ENCODE measurements around the gene SLC35G3.
"Not testable (repeated sequence)": the region's sequence is repeated elsewhere in the genome, so short reads cannot be mapped to it uniquely, and the experiment has no call there.

The SLC35G3 gene
- 0 reads per million in 9 experiments for total RNA-seq

DNA sequence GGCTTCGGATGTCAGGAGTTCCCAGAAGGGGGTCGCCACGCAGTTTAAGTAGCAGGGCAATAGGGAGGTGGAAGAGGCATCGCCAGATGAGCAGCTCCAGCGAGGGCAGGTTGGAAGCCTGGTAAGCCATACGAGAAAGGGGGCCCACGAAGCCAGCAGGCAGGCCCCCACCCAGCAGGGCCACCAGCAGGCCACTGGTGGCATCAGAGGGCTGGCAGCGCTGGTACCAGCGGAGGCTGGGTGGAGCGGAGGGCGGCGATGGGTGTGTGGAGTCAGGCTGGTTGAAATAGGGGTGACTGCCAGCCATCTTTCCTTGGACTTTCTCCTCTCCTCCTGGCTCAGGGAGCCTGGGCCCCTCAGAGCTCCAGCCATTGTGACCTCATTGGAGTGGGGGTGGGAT lies at the start of gene SLC35G3:
Gene SLC35G3 (minus strand): TSS at position 393 of the 400 bp plus-strand sequence. CDS start 86 bp downstream, at position 307.
- H3K4me3 Mint-ChIP-seq; ATAC-seq (replicated peaks); H3K36me3 Mint-ChIP-seq (ENCODE audit: insufficient read depth); H3K4me1 Mint-ChIP-seq (ENCODE audit: low read depth in 2 of 2); H3K9me3 Mint-ChIP-seq; H3K27me3 Mint-ChIP-seq; DNase-seq: not testable (repeated sequence)
- H3K27ac Mint-ChIP-seq: peak within 1 kb of the TSS; percentile 4 to 29

DNA sequence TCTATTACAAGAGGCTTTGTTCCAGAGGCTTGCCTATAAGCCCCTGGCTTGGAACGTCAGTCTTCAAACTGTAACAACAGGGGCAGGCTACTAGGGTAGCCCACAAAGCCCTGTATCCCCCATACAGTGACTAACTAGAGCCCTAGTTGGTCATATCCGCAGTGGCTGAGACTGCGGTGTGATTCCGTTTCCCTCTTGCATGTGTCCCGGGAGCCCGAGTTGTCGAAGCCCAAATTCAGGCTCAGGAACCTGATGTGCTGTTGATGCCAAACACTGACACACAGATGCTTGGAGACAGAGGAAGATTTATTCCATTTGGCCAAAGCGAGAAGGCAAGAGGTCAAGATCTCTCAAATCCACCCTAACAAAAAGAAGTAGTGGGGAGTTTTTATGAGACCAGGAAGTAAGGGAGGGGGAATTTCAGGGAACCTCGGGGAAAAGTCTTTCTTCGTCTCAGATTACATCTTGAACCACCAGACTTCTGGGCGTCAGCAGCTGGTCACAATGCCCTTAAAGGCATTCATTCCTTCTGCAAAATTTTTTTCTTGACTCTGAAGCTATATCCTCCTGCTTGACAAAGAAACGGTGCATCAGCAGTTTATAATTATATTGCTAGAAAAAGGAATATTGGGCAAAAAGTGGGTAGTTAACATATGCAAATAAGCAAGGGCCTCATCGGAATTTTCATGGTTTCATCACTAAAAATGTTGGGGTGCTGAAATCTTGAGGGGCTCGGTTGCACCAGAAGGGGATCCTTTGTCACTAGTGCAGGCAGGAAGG lies 49.6 kb upstream of the SLC35G3 start:
- Mint-ChIP-seq H3K27ac (peak overlapping the region; percentile 99 to 100), H3K4me1 (ENCODE audit: low read depth in 2 of 2) (peaks cover 58 to 69% of the 10 kb centered on the region in 2 donors), H3K9me3 (no peaks in the 10 kb centered on the region), H3K4me3 (peak overlapping the region; percentile 95 to 100), H3K36me3 (ENCODE audit: insufficient read depth) (peaks cover 77% of the 10 kb centered on the region), H3K27me3 (no peaks in the 10 kb centered on the region)
- ATAC-seq (replicated peaks) (peak; percentile 26), DNase-seq (peak; percentile 39 to 52 (median 40))

DNA sequence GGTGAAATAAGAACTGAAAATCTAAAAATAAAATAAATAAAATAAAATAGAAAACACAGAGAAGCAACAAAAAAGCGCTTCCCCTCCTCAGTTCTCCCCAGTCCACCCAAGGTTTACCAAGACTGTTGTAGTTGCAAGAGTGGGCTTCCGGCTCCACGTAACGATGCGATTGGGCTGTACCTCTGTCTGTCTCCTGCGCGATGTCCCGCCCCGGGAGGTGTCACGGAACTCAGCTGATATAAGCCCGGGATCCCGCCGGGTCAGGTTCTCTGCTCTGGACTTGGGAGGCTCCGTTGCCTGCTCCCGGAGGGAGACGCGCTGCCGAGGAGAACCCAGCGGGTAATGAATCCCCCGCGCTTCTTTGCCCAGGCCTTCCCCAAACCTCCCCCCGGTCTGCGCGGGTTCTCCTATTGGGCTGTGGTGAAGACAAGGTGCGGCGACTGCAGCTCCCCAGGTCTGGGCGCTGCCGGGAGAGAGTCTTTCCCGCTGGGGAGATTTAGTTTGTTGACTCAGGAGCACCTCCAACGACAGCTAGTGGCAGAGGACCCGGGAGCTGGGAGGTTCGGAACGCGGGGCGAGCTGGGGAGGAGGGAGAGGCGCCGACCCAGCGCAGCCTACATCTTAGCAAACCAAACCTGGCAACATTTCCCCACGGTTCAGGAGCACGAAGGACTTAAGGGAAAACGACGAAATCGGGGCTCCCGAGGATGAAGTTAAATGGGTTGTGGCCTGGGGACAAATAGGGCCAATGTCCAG lies 48.8 kb upstream of the SLC35G3 start, which contains the start of gene SLFN5:
Gene SLFN5 (plus strand): TSS at position 268 of the 756 bp plus-strand sequence. CDS start 15,619 bp downstream, outside the sequence.
- Mint-ChIP-seq H3K36me3 (ENCODE audit: insufficient read depth) (peaks cover 72% of the 10 kb centered on the region), H3K4me1 (ENCODE audit: low read depth in 2 of 2) (peaks cover 59 to 69% of the 10 kb centered on the region in 2 donors), H3K9me3 (no peaks in the 10 kb centered on the region), H3K27me3 (no peaks in the 10 kb centered on the region), H3K4me3 (peak within 1 kb of the TSS; percentile 95 to 100), H3K27ac (peak within 1 kb of the TSS; percentile 99 to 100)
- ATAC-seq (replicated peaks) (peak; percentile 72), DNase-seq (peak; percentile 92 to 98 (median 93))

DNA sequence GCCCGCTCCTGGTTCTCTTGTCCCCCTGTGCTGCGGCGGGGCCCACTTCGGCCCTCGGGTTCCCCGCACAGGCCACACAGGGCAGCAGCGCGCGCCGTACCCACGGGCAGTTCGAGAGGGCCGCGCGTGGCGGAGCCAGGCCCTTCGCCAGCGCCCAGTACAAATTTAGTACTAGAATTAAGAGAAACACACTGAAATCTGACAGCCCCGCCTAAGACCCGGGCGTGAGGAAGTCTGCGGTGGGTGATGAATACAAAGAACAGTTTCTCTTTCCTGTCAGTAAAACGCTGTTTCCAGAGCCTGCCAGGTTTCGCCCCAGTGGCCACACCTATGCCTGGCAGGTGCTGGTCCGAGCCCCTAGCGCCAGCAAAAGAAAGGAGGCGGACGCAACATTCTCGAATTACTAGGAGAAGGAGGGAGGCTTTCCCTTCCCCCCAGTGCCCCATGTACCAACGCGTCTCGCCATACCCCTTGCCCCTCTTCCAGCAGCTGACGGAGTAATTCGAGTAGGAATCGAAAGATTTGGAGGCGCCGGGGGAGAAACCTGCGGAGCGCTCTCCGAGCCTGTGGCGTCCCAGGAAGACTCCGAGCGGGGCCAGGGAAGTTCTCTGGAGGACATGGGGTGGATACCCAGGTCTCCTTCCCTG lies 48.1 kb upstream of the SLC35G3 start:
- Mint-ChIP-seq H3K27me3 (no peaks in the 10 kb centered on the region), H3K4me1 (ENCODE audit: low read depth in 2 of 2) (peaks cover 59 to 69% of the 10 kb centered on the region in 2 donors), H3K9me3 (no peaks in the 10 kb centered on the region), H3K4me3 (peak overlapping the region; percentile 95 to 100), H3K27ac (peak overlapping the region; percentile 99 to 100), H3K36me3 (ENCODE audit: insufficient read depth) (peaks cover 65% of the 10 kb centered on the region)
- ATAC-seq (replicated peaks) (peak; percentile 68), DNase-seq (peak; percentile 79 to 83 (median 80))

DNA sequence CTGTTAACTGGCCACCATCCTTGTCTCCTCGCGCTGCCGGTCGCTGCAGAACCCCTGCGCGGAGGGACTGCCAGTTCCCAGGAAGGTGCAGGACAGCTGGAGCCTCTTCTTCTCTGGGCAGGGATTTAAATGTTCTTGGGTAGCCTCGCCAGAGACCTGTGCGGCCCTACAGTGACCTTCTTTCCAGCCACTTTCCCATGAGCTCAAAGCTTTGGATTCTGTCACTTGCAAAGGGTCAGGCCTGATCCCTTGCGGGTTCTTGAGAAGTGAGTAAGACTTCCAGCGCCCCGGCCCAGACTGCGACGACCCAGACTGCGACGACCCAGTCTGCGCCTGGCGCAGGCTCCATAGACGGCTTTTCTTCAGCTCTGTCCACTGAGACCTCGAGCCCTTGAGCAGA lies 47.3 kb upstream of the SLC35G3 start:
- Mint-ChIP-seq H3K4me3 (peak overlapping the region; percentile 95 to 100), H3K27ac (peak overlapping the region; percentile 99 to 100), H3K4me1 (ENCODE audit: low read depth in 2 of 2) (peaks cover 61 to 71% of the 10 kb centered on the region in 2 donors), H3K36me3 (ENCODE audit: insufficient read depth) (peaks cover 57% of the 10 kb centered on the region), H3K9me3 (no peaks in the 10 kb centered on the region), H3K27me3 (no peaks in the 10 kb centered on the region)
- no peak for ATAC-seq (replicated peaks)
- peak; percentile 4 to 20 (median 9) for DNase-seq

DNA sequence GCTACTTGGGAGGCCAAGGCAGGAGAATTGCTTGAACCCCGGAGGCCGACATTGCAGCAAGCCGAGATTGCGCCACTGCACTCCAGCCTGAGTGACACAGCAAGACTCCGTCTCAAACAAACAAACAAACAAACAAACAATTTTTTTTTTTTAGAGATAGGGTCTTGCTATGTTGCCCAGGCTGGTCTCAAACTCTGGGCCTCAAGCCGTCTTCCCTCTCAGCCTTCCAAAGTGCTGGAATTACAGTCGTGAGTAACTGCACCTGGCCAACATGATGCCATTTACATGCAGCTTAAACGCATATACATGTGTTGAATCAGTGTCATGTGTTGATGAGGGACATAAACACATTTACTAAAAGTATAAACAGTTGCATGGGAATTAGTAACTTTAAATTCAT lies 46.7 kb upstream of the SLC35G3 start:
- ATAC-seq (replicated peaks) (no peak), DNase-seq (no peak)
- H3K27ac Mint-ChIP-seq: peak overlapping the region; percentile 99 to 100
- no peaks in the 10 kb centered on the region for H3K9me3 Mint-ChIP-seq
- H3K36me3 Mint-ChIP-seq (ENCODE audit: insufficient read depth): peaks cover 50% of the 10 kb centered on the region
- no peaks in the 10 kb centered on the region for H3K27me3 Mint-ChIP-seq
- peaks cover 65 to 72% of the 10 kb centered on the region in 2 donors for H3K4me1 Mint-ChIP-seq (ENCODE audit: low read depth in 2 of 2)
- peak overlapping the region; percentile 95 to 100 for H3K4me3 Mint-ChIP-seq

DNA sequence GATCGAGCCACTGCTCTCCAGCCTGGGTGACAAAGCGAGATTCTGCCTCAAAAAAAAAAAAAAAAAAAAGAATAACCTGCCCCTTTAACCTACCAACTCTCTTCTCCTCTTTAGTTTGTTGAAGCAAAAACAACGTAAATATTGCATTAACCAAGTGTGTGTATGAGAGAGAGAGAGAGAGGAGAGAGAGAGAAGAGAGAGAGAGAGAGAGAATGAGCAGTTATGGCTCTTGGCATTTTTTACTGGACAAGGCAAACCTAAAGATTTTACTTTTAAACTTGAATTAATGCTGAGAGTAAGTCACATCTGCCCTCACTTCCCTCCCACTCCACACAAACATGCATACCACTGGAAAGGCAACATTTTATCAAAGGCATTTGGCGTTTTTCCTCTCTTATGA lies 45.6 kb upstream of the SLC35G3 start:
- no peaks in the 10 kb centered on the region for H3K27me3 Mint-ChIP-seq
- H3K4me3 Mint-ChIP-seq: peak overlapping the region; percentile 95 to 100
- ATAC-seq (replicated peaks) (no peak), DNase-seq (no peak)
- H3K9me3 Mint-ChIP-seq: no peaks in the 10 kb centered on the region
- peaks cover 44% of the 10 kb centered on the region for H3K36me3 Mint-ChIP-seq (ENCODE audit: insufficient read depth)
- peaks cover 66 to 73% of the 10 kb centered on the region in 2 donors for H3K4me1 Mint-ChIP-seq (ENCODE audit: low read depth in 2 of 2)
- peak overlapping the region; percentile 99 to 100 for H3K27ac Mint-ChIP-seq

DNA sequence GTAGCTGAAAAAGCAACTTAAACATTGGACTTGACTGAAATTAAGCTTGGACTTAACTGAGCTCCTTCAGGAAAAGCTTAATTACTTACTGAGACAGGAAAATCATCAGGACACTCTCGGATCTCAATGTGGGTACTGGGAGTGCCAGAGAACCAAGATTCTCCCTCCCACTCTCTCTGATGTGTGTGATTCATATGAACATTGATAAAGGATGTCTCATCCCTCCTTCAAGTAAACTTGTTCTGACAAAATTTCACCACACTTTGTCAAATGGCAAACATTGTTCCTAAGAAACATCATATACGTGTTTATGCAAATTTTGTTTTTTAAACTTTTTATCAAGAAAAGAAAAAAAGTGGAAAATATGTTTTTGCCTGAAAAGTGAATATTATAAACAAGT lies 44.6 kb upstream of the SLC35G3 start:
- no peaks in the 10 kb centered on the region for H3K9me3 Mint-ChIP-seq
- no peaks in the 10 kb centered on the region for H3K27me3 Mint-ChIP-seq
- ATAC-seq (replicated peaks): no peak
- DNase-seq: no peak
- peak overlapping the region; percentile 64 to 100 for H3K27ac Mint-ChIP-seq
- H3K4me1 Mint-ChIP-seq (ENCODE audit: low read depth in 2 of 2): peaks cover 58 to 67% of the 10 kb centered on the region in 2 donors
- peaks cover 34% of the 10 kb centered on the region for H3K36me3 Mint-ChIP-seq (ENCODE audit: insufficient read depth)
- peak overlapping the region; percentile 95 to 100 for H3K4me3 Mint-ChIP-seq

DNA sequence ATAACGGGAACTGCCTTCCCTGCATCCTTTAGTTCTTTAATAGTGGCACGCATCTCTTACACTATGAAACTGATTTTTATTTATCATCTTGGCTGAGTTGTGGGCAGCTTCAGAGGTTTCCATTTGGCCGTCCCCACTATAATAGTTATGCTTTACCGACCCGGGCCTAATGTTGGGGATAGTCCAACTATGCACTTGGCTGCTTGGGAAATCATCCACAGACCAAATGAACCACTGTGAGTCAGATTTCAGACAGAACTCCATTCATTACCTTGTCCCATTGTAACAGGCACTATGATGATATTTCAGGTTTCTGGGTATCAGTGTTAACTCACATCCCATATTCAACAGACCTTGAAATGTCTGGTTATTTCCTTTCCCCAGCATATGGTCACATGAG lies 42.6 kb upstream of the SLC35G3 start:
- H3K27me3 Mint-ChIP-seq: no peaks in the 10 kb centered on the region
- H3K36me3 Mint-ChIP-seq (ENCODE audit: insufficient read depth): peaks cover 14% of the 10 kb centered on the region
- peaks cover 51 to 63% of the 10 kb centered on the region in 2 donors for H3K4me1 Mint-ChIP-seq (ENCODE audit: low read depth in 2 of 2)
- DNase-seq (no peak), ATAC-seq (replicated peaks) (no peak)
- H3K9me3 Mint-ChIP-seq: no peaks in the 10 kb centered on the region
- no peak overlapping the region for H3K27ac Mint-ChIP-seq
- H3K4me3 Mint-ChIP-seq: no peak overlapping the region

DNA sequence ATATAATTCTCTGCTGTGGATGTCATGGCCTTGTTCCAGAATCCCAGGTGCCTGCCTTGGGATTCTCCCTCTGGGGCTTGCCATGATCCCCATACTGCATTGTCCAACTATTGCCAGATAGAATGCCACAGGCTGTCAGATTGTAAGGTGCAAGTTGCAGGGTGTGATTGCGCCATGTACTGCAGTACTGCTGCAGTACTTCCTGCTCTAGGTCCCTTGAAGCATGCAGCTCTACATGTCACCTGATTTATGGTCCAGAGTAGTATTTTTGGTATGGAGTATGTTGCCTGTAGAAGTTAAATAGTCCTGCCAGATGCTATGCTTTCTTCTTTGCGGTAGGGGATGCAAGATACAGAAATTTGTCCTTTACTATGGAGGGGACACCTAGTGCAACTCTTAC lies 41.7 kb upstream of the SLC35G3 start:
- no peaks in the 10 kb centered on the region for H3K27me3 Mint-ChIP-seq
- no peak for DNase-seq
- ATAC-seq (replicated peaks): peak; percentile 68
- H3K27ac Mint-ChIP-seq: no peak overlapping the region
- no peaks in the 10 kb centered on the region for H3K9me3 Mint-ChIP-seq
- H3K4me1 Mint-ChIP-seq (ENCODE audit: low read depth in 2 of 2): peaks cover 45 to 57% of the 10 kb centered on the region in 2 donors
- H3K4me3 Mint-ChIP-seq: peak overlapping the region in 1 of 2 donors; percentile 27
- H3K36me3 Mint-ChIP-seq (ENCODE audit: insufficient read depth): peaks cover 8% of the 10 kb centered on the region

DNA sequence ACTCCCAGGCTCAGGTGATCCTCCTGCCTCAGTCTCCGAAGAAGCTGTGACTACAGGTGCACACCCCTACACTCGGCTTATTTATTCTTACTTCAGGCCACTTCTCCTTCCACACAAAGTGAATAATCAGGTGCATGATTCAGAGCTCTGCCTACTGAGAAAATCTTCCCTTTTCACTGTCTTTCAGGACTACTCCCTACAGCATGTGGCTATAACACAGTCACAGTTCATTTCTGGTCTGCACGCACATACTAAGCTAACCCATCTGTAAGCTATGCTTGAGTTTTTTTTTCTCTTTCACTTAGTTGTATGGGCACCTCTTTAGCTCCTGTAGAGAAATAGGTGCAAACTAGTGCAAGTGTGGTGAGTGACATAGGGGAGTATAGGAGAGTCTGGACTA lies 41.1 kb upstream of the SLC35G3 start:
- no peaks in the 10 kb centered on the region for H3K9me3 Mint-ChIP-seq
- DNase-seq (no peak), ATAC-seq (replicated peaks) (no peak)
- peaks cover 45 to 54% of the 10 kb centered on the region in 2 donors for H3K4me1 Mint-ChIP-seq (ENCODE audit: low read depth in 2 of 2)
- H3K27ac Mint-ChIP-seq: peak overlapping the region in 1 of 2 donors; percentile 32
- H3K36me3 Mint-ChIP-seq (ENCODE audit: insufficient read depth): peaks cover 8% of the 10 kb centered on the region
- H3K27me3 Mint-ChIP-seq: no peaks in the 10 kb centered on the region
- peak overlapping the region in 1 of 2 donors; percentile 27 for H3K4me3 Mint-ChIP-seq

DNA sequence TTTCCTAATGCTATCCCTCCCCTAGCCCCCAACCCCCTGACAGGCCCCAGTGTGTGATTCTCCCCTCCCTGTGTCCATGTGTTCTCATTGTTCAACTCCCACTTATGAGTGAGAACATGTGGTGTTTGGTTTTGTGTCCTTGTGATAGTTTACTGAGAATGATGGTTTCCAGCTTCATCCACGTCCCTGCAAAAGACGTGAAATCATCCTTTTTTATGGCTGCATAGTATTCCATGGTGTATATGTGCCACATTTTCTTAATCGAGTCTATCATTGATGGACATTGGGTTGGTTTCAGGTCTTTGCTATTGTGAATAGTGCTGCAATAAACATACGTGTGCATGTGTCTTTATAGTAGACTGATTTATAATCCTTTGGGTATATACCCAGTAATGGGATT lies 40.1 kb upstream of the SLC35G3 start:
- ATAC-seq (replicated peaks); DNase-seq; H3K9me3 Mint-ChIP-seq; H3K4me3 Mint-ChIP-seq; H3K36me3 Mint-ChIP-seq (ENCODE audit: insufficient read depth); H3K27me3 Mint-ChIP-seq; H3K27ac Mint-ChIP-seq: not testable (repeated sequence)
- peaks cover 37 to 51% of the 10 kb centered on the region in 2 donors for H3K4me1 Mint-ChIP-seq (ENCODE audit: low read depth in 2 of 2)

DNA sequence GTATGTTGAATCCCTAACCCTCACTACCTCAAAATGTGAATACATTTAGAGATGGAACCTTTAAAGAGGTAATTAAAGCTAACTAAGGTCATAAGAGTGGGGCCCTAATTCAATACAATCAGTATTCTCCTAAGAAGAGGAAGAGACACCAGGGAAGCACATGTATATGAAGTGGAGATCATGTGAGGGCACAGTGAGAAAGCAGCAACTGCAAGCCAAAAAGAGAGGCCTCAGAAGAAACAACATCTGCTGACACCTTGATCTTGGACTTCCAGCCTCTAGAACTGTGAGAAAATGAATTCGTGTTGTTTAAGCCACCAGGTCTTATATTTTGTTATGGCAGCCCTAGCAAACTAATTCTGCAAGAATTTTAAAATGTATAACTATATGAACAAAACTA lies 35.4 kb upstream of the SLC35G3 start:
- Mint-ChIP-seq H3K36me3 (ENCODE audit: insufficient read depth) (no peaks in the 10 kb centered on the region), H3K27me3 (no peaks in the 10 kb centered on the region), H3K9me3 (peaks cover 0 to 1% of the 10 kb centered on the region in 2 donors), H3K4me3 (no peak overlapping the region), H3K27ac (no peak overlapping the region), H3K4me1 (ENCODE audit: low read depth in 2 of 2) (peaks cover 0 to 9% of the 10 kb centered on the region in 2 donors)
- DNase-seq (no peak), ATAC-seq (replicated peaks) (no peak)

Data from effector memory CD8-positive, alpha-beta T cell (primary cell).